Adipocyte (in vitro differentiated cells): ENCODE results near the gene PRR12.

Source experiments
- DNase-seq: peaks from one replicate; pipeline ENCODE4 v3.0.0-alpha.2; 2015; ENCODE audit warnings: low read depth
- H3K27me3 ChIP-seq: replicated peaks from 2 replicates; pipeline ENCODE4 v1.7.0; 2013; ENCODE audit warnings: mild to moderate bottlenecking, low read length, moderate library complexity; ENCODE audit not compliant: control insufficient read depth, insufficient read depth
- H3K36me3 ChIP-seq: 2 replicates; pipeline ENCODE4 v1.7.0; 2013; ENCODE audit warnings: low read length, mild to moderate bottlenecking, moderate library complexity; ENCODE audit not compliant: control insufficient read depth, insufficient read depth, severe bottlenecking
- H3K4me1 ChIP-seq: 2 replicates; pipeline ENCODE4 v1.7.0; 2013; ENCODE audit warnings: mild to moderate bottlenecking, low read length, moderate library complexity; ENCODE audit not compliant: control insufficient read depth, insufficient read depth
- H3K4me3 ChIP-seq: 2 replicates; pipeline ENCODE4 v1.7.0; 2013; ENCODE audit warnings: mild to moderate bottlenecking, low read length, moderate library complexity
- H3K9ac ChIP-seq: 2 replicates; pipeline ENCODE4 v1.7.0; 2013; ENCODE audit warnings: mild to moderate bottlenecking, low read length, moderate library complexity
- H3K9me3 ChIP-seq: 2 replicates; pipeline ENCODE4 v1.7.0; 2013; ENCODE audit warnings: mild to moderate bottlenecking, low read length, moderate library complexity; ENCODE audit not compliant: control insufficient read depth

Gene PRR12

DNA sequence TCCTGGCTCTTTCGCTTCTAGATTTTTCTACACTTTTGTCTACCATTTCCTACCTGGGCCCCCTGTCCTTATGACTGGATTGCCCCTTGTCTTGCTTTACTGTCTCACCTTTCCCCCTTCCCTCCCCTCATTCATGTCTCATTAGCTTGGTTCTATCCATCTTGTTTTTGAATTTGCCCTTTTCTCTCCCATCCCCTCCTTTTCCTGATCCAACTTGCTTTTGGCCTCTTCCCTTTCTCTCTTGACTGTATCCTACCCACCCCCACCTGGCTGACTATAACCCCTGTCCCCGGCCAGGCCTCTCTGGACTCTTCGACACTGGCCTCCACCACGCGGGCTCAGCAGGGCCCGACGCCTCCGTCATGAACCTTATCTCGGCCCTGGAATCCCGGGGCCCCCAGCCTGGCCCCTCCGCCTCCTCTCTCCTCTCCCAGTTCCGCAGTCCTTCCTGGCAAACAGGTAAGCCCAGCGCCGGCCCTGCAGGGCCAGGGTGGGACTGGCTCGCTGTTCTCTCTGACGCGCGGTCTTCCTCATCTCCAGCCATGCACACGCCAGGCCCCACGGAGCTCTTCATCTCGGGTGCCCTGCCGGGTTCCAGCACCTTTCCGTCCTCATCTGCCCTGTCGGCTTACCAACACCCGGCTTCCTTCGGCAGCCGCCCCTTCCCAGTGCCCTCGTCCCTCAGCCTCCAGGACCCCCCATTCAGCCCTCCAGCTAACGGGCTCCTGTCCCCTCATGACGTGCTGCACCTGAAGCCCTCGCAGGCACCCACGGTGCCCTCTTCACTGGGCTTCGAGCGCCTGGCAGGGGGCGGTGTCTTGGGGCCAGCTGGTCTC lies 3.4 kb downstream of the PRR12 start:
- DNase-seq = no peak
- H3K36me3 ChIP-seq = peaks cover 36% of the 10 kb centered on the region
- H3K4me3 ChIP-seq = no peak overlapping the region
- peak overlapping the region; percentile 4 for H3K9ac ChIP-seq
- no peaks in the 10 kb centered on the region for H3K27me3 ChIP-seq
- H3K4me1 ChIP-seq = peaks cover 15% of the 10 kb centered on the region
- H3K9me3 ChIP-seq = no peaks in the 10 kb centered on the region

DNA sequence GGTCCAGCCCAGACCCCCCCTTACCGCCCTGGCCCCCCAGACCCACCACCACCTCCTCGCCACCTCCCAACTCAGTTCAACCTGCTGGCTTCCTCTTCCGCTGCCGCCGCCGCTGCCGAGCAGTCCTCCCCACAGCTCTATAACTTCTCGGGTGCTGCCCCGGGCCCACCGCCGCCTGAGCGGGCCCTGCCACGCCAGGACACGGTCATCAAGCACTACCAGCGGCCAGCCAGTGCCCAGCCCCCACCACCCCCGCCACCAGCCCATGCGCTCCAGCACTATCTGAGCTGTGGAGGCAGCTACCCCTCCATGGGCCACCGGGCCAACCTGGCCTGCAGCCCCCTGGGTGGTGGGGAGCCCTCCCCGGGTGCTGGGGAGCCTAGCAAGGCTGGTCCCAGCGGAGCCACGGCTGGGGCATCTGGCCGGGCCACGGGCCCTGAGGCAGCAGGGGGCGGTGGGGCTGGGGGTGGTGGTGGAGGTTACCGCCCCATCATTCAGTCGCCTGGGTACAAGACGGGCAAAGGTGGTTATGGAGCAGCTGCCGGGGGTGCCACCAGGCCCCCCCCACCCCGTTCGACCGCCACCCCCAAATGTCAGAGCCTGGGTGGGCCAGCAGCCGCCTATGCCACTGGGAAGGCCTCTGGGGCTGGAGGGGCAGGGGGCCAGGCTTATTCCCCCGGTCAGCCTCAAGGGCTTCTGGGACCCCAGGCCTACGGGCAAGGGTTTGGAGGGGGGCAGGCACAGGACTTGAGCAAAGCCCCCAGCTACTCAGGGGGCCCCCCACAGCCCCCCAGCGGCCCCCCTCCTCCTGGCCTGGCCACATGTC lies 4.2 kb downstream of the PRR12 start:
- Histone ChIP-seq H3K4me3 (no peak overlapping the region), H3K9me3 (no peaks in the 10 kb centered on the region), H3K36me3 (peaks cover 44% of the 10 kb centered on the region), H3K9ac (no peak overlapping the region), H3K4me1 (peaks cover 14% of the 10 kb centered on the region), H3K27me3 (no peaks in the 10 kb centered on the region)
- no peak for DNase-seq

GRCh38 chr19:49595819-49596404 lies 4.9 kb downstream of the PRR12 start:
- no peak for DNase-seq
- Histone ChIP-seq H3K9ac (no peak overlapping the region), H3K27me3 (no peaks in the 10 kb centered on the region), H3K4me1 (peaks cover 11% of the 10 kb centered on the region), H3K36me3 (peaks cover 50% of the 10 kb centered on the region), H3K9me3 (no peaks in the 10 kb centered on the region), H3K4me3 (no peak overlapping the region)

- Histone ChIP-seq H3K4me3 (no peak overlapping the region), H3K36me3 (peaks cover 53% of the 10 kb centered on the region), H3K27me3 (no peaks in the 10 kb centered on the region), H3K9me3 (no peaks in the 10 kb centered on the region), H3K4me1 (peaks cover 11% of the 10 kb centered on the region), H3K9ac (no peak overlapping the region)
- DNase-seq = no peak
Observed at GRCh38 chr19:49596407-49596806, 5.4 kb downstream of the PRR12 start.

- Histone ChIP-seq H3K9ac (no peak overlapping the region), H3K36me3 (peaks cover 59% of the 10 kb centered on the region), H3K27me3 (no peaks in the 10 kb centered on the region), H3K9me3 (no peaks in the 10 kb centered on the region), H3K4me1 (peaks cover 11% of the 10 kb centered on the region), H3K4me3 (no peak overlapping the region)
- no peak for DNase-seq
Observed at GRCh38 chr19:49596954-49597702, 6.1 kb downstream of the PRR12 start.

- Histone ChIP-seq H3K4me1 (peaks cover 7% of the 10 kb centered on the region), H3K36me3 (peaks cover 65% of the 10 kb centered on the region), H3K4me3 (no peak overlapping the region), H3K9me3 (no peaks in the 10 kb centered on the region), H3K27me3 (no peaks in the 10 kb centered on the region), H3K9ac (no peak overlapping the region)
- no peak for DNase-seq
Observed at GRCh38 chr19:49597703-49597974, 6.7 kb downstream of the PRR12 start.

- no peak for DNase-seq
- Histone ChIP-seq H3K4me3 (no peak overlapping the region), H3K9me3 (no peaks in the 10 kb centered on the region), H3K9ac (no peak overlapping the region), H3K4me1 (no peaks in the 10 kb centered on the region), H3K36me3 (peaks cover 75% of the 10 kb centered on the region), H3K27me3 (no peaks in the 10 kb centered on the region)
Observed at GRCh38 chr19:49599378-49600295, 8.7 kb downstream of the PRR12 start.

DNA sequence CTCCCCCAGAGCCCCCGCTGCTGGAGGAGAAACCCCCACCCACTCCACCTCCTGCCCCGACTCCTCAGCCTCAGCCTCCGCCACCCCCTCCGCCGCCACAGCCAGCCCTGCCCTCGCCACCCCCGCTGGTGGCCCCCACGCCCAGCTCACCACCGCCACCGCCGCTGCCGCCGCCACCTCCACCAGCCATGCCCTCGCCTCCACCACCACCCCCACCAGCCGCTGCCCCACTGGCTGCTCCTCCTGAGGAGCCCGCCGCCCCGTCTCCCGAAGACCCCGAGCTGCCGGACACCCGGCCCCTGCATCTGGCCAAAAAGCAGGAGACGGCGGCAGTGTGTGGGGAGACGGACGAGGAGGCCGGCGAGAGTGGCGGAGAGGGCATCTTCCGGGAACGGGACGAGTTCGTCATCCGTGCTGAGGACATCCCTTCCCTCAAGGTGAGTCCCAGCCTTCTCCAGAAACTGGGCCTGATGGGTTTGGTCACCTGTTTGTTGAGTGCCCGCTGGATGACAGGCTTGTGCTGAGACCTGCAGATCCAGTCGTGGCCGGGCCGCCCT lies 10.6 kb downstream of the PRR12 start:
- Histone ChIP-seq H3K9ac (no peak overlapping the region), H3K27me3 (no peaks in the 10 kb centered on the region), H3K9me3 (no peaks in the 10 kb centered on the region), H3K4me1 (peaks cover 3% of the 10 kb centered on the region), H3K4me3 (no peak overlapping the region), H3K36me3 (peaks cover 75% of the 10 kb centered on the region)
- no peak for DNase-seq

DNA sequence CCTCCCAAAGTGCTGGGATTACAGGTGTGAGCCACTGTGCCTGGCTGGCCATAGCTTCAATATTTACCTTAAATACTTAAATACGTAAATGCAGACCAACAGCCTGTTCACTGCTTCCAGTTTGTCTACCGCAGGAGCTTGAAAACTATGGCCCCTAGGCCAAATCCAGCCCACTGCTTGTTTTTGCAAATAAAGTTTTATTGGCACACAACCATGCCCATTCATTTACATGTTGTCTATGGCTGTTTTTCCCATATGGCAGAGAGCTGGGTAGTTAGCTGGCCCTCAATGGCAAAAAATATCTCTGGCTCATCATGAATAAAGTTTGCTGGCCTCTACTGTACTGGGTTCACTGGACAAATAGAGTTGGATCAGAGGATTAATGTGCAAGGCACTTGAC lies 11.8 kb downstream of the PRR12 start:
- peaks cover 3% of the 10 kb centered on the region for H3K4me1 ChIP-seq
- H3K9ac ChIP-seq = no peak overlapping the region
- peaks cover 70% of the 10 kb centered on the region for H3K36me3 ChIP-seq
- no peak for DNase-seq
- H3K9me3 ChIP-seq = no peaks in the 10 kb centered on the region
- H3K4me3 ChIP-seq = no peak overlapping the region
- H3K27me3 ChIP-seq = no peaks in the 10 kb centered on the region

- DNase-seq = no peak
- no peak overlapping the region for H3K9ac ChIP-seq
Observed at GRCh38 chr19:49605605-49606004, 14.6 kb downstream of the PRR12 start.

More at GRCh38 chr19:49605605-49606004, 14.6 kb downstream of the PRR12 start:
- no peak overlapping the region for H3K4me3 ChIP-seq
- H3K4me1 ChIP-seq = peaks cover 10% of the 10 kb centered on the region
- no peaks in the 10 kb centered on the region for H3K9me3 ChIP-seq
- H3K27me3 ChIP-seq = no peaks in the 10 kb centered on the region
- peaks cover 68% of the 10 kb centered on the region for H3K36me3 ChIP-seq
